Bronchial epithelial cell (primary cell): ENCODE data around the gene CDYL2. TPM values are rescaled to one million over a fixed set of nuclear protein-coding genes. Genes with fewer than 3 reads are reported as not detected.

ENCODE experiments used
- DNase-seq: peaks from one replicate; pipeline ENCODE4 v3.0.0-alpha.2; 2010; ENCODE audit warnings: low read depth
- FAIRE-seq: peaks from 2 replicates; lab custom pipeline; 2011; peaks lifted over from hg19 to GRCh38; lab: Jason Lieb, UNC
- H3K27me3 ChIP-seq: 2 replicates; pipeline ENCODE4 v1.5.1; 2011; ENCODE audit warnings: low read length; ENCODE audit not compliant: control insufficient read depth, insufficient read depth
- H3K36me3 ChIP-seq: 2 replicates; pipeline ENCODE4 v1.5.1; 2011; ENCODE audit warnings: low read length; ENCODE audit not compliant: control insufficient read depth, insufficient read depth
- H3K4me3 ChIP-seq: 2 replicates; pipeline ENCODE4 v1.5.1; 2011; ENCODE audit warnings: mild to moderate bottlenecking, low read depth, low read length, control low read depth
- total RNA-seq: library from RNA; depleted of rRNA; stranded (reverse); fragments of >200 nt; gene quantifications from 2 replicates; pipeline ENCODE4 v1.2.1, GENCODE V29; 2014
- TF ChIP-seq, protein P1 (sequence below): IDR thresholded peaks from 2 replicates; pipeline ENCODE4 v1.5.1; 2011; ENCODE audit warnings: mild to moderate bottlenecking, moderate library complexity, low read length, control low read depth, inconsistent platforms; ENCODE audit not compliant: insufficient read depth, severe bottlenecking

Gene CDYL2
- total RNA-seq, 1 donor from 2014 or later, result 1.1 TPM

GRCh38 chr16:80743273-80743672 is 61.1 kb downstream of the CDYL2 start:
- Histone ChIP-seq H3K27me3 (no peaks in the 10 kb centered on the region), H3K4me3 (no peak overlapping the region), H3K36me3 (no peaks in the 10 kb centered on the region)
- no peak for FAIRE-seq
- no peak for DNase-seq
- TF ChIP-seq, protein P1, sequence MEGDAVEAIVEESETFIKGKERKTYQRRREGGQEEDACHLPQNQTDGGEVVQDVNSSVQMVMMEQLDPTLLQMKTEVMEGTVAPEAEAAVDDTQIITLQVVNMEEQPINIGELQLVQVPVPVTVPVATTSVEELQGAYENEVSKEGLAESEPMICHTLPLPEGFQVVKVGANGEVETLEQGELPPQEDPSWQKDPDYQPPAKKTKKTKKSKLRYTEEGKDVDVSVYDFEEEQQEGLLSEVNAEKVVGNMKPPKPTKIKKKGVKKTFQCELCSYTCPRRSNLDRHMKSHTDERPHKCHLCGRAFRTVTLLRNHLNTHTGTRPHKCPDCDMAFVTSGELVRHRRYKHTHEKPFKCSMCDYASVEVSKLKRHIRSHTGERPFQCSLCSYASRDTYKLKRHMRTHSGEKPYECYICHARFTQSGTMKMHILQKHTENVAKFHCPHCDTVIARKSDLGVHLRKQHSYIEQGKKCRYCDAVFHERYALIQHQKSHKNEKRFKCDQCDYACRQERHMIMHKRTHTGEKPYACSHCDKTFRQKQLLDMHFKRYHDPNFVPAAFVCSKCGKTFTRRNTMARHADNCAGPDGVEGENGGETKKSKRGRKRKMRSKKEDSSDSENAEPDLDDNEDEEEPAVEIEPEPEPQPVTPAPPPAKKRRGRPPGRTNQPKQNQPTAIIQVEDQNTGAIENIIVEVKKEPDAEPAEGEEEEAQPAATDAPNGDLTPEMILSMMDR, result no peak

DNA sequence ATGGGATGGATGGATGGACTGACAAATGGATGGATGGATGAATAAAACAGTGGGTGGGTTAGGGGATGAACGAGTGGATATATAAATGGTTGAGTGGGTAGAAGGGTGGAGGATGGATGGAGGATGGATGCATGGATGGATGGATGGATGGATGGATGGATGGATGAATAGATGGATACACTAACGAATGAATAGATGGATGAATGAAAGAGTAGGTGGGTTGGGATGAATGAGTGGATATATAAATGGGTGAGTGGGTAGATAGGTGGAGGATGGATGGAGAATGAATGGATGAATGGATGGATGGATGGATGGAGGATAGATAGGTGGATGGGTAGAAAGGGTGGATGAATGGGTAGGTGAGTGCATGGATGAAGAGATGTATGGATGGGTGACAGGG is 62.1 kb downstream of the CDYL2 start:
- Histone ChIP-seq H3K4me3 (no peak overlapping the region), H3K27me3 (no peaks in the 10 kb centered on the region), H3K36me3 (no peaks in the 10 kb centered on the region)
- no peak for DNase-seq
- FAIRE-seq, result no peak
- TF ChIP-seq, protein P1, result no peak

DNA sequence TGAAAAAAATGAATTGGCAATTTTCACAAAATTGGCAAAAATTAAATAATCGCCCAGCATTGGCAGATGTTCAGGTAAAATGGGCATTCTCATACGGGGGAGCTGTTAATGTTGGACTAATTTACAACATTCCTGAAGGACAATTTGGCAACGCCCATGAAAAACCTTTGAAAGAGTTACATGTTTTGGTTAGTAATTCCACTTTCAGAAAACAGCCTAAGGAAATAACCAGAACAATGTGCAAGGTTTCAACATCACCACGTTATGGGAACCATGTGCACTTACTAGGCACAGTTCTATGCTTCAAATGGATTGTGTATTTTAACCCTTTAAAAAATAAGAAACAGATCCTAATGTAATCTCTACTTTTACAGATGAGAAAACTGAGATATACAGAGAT is 62.7 kb downstream of the CDYL2 start:
- Histone ChIP-seq H3K4me3 (no peak overlapping the region), H3K27me3 (no peaks in the 10 kb centered on the region), H3K36me3 (no peaks in the 10 kb centered on the region)
- DNase-seq, result no peak
- FAIRE-seq, result no peak
- TF ChIP-seq, protein P1, result no peak

DNA sequence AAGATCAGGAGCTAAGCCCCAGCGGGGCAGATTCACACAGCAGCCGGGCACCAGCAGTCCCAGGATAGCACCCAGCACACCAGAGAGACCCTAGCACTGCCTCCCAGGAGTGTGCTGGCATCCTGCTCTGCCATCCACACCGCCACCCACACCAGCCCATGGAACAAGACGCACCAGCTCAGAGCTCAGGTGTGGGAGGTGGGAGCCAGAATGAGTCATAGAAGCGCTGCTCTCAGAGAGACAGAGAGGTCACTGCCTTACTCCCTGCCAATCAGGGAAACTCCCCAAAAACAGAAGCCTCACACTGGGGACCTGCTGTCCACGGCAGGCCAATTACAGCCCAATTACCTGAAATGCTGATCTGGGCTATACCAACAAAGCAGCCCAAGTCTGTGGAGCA is 64.9 kb downstream of the CDYL2 start:
- no peaks in the 10 kb centered on the region for H3K36me3 ChIP-seq
- DNase-seq, result no peak
- no peak overlapping the region for H3K4me3 ChIP-seq
- TF ChIP-seq, protein P1, result no peak
- H3K27me3 ChIP-seq, result no peaks in the 10 kb centered on the region
- no peak for FAIRE-seq

DNA sequence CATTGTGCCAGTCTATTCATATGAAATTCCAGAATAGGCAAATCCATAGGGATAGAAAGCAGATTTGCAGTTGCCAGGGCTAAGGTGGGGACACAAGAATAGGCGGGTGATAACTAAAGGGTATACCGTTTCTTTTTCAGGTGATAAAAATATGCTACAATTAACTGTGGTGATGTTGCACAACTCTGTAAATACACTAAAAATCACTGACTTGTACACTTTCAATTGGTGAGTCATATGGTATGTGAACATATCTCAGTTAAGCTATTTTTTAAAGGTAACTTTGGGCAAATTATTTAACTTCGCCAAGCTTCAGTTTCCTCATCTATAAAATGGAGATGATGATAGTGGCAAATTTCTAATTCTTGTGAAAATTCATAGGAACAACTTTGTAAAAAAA is 65.9 kb downstream of the CDYL2 start:
- TF ChIP-seq, protein P1, result no peak
- no peaks in the 10 kb centered on the region for H3K27me3 ChIP-seq
- H3K36me3 ChIP-seq, result no peaks in the 10 kb centered on the region
- H3K4me3 ChIP-seq, result no peak overlapping the region
- peak; percentile 28 for DNase-seq
- no peak for FAIRE-seq

DNA sequence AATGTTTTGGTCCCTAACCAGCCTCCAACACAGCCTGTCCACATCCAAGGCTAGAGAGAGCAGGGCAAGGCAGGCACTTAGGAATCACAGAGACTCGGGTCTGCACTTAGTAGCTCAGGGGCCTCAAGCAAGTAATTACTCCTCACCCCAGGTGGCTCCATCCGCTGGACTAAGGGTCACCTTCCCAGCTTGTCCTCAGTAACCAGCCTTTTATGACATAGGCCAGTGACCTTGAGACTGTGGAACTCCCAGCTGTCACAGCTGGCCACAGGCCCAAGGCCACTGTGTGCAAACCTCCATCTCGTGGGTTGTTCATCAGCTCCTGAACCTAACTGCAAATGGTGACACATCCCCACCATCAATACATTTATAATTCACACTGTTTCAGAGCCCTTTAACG is 68.6 kb downstream of the CDYL2 start:
- TF ChIP-seq, protein P1, result no peak
- FAIRE-seq (no peak), DNase-seq (no peak)
- no peaks in the 10 kb centered on the region for H3K36me3 ChIP-seq
- no peaks in the 10 kb centered on the region for H3K27me3 ChIP-seq
- no peak overlapping the region for H3K4me3 ChIP-seq
